GM18858 (cell line): ENCODE data around the gene ATP4B.

Source experiments
- ATAC-seq: cut with Tn5 transposase; IDR thresholded peaks from one replicate; pipeline ENCODE4 v1.9.1; 2021; ENCODE audit not compliant: unreplicated experiment

The ATP4B gene

DNA sequence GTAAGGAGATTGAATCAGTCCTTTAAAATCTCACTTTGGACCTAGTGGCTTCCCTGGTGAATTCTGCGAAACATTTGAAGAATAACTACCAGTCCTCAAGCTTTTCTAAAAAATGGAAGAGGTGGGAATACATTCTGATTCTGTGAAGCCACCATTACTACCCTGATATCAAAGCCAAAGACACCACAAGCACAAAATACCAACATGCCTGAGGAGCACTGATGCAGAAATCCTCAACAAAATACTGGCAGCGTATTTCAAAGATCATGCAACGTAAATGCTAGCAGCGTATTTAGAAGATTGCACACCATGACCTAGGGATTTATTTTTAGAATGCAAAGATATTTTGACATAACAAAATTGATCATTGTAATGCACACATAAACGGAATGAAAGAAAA lies 14.4 kb downstream of the ATP4B start:
- ATAC-seq: no peak

- no peak for ATAC-seq
Measured at GRCh38 chr13:113642563-113642962, 15.4 kb downstream of the ATP4B start.

DNA sequence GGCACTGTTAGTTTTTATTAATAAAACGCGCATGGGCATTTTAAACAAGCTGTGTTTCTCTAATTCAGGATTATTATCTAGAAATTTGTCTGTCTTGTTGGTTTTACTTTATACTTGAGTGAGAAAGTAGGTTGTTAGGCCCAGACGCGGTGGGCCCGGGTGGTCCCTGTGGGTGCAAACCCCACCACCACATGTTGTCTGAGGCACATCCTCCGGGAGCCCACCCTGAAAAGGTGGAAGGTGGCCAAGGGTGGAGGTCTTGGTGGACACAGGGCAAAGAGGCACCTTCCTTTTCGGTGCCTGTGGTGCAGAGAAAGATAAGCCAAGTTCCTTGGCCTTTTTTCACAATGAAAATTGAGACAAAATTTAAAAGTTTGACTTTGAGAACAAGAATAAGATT lies 16.6 kb downstream of the ATP4B start:
- no peak for ATAC-seq

DNA sequence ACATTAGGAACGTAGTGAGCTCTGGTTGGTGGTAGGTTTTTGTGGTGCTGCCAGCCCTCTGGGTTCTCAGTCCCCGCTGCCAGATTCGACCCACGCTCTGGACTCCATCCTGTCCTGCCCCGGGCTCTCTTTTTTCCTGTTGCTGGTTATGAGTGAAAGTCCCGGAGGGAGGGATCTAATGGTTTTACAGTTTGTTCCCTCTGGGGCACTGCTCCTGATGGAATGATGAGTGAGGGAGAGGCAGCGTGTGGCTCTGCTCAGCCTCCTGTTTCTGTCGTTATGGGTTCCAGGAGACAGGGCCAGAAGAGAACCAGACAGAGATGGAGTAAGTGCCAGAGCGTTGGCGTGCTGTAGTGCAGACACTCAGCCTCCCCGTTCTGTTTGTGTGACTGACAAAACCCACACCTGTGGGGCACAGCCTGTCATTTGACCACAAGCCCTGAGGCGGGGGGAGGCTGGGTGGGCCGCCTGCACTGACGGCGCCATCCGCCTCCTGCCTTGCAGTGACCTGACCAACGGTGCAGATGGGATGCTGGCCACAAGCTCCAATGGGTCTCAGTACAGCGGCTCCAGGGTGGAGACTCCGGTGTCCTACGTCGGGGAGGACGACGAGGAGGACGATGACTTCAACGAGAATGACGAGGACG lies 18.3 kb downstream of the ATP4B start:
- ATAC-seq: no peak

GRCh38 chr13:113638806-113639205 lies 19.2 kb downstream of the ATP4B start:
- ATAC-seq: no peak

GRCh38 chr13:113638173-113638746 lies 19.7 kb downstream of the ATP4B start:
- no peak for ATAC-seq

DNA sequence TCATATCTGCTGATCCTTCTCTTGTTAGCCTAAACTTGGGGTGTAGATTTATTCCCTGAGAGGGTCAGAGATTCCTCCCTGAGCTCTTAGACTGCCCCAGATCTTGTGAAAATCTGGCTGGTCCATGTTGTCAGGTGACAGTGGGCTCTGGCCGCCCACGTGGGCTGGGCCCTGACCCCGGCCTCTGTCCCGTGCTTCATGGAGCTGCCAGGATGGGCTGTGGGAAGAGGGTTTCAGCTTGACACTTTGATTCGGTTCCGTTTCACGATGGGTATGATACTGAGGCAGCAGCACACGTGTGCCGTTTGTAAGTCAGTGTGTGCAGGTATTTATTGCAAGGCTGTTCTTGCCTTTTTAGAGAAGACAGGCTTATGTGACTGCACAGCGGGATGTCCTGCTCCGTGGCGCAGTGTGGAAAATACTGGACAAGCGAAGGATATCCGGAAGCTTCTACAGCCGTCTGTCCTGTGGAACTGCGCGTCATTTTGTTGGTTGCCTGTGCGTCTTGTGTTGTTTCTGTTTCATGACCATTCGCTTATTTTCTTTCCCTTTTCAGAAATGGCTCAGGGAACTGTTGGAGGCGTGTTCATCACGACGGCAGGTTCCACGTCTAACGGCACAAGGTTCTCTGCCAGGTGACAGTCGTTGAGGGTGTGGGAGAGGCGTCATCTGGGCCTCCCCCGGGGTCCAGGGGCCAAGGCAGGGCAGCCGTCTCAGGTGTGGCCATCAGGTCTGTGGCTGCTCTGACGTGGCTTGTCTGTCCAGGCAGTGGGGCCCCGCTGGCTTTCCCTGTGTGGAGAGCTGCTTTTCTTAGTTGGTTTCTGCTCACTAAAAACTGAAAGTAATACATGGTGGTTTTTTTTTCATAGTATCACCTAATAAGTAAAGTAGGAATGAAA lies 20.5 kb downstream of the ATP4B start:
- ATAC-seq: no peak

- ATAC-seq: no peak
Measured at GRCh38 chr13:113636266-113636963, 21.6 kb downstream of the ATP4B start.

DNA sequence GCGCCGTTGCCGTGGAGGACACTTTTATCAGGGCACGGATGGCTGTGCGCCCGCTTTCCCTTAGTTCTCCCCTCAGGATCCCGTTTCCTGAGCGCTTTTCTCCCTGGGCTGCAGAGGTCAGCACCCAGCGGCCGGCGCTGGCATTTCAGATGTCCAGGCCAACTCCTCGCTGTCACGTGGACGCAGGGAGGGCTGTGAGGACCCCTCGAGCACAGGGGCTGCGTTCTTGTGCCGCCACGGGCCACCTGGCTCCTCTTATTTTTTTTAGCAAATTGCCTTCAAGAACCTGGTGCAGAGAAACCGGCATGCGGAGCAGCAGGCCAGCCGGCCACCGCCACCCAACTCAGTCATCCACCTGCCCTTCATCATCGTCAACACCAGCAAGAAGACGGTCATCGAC lies 22.3 kb downstream of the ATP4B start:
- no peak for ATAC-seq

DNA sequence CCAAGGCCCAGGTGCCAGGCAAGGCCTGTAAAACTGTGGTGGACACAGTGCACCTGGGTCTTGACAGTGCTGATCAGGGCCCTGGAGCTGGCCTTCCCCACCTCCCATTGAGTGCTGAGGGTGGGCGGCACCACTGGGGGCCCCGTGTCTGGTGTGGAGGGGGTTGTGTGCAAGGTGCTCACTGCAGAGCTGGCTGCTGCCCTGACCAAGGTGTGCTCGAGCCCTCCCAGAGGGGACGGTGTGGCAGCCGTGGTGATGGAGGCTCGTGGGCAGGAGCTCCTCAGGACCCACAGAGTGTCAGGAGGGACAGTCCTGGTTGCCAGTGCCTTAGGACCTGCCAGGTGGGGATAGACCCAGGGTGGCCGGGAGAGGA lies 23.0 kb downstream of the ATP4B start:
- no peak for ATAC-seq

- ATAC-seq: no peak
Measured at GRCh38 chr13:113634279-113635047, 23.5 kb downstream of the ATP4B start.

DNA sequence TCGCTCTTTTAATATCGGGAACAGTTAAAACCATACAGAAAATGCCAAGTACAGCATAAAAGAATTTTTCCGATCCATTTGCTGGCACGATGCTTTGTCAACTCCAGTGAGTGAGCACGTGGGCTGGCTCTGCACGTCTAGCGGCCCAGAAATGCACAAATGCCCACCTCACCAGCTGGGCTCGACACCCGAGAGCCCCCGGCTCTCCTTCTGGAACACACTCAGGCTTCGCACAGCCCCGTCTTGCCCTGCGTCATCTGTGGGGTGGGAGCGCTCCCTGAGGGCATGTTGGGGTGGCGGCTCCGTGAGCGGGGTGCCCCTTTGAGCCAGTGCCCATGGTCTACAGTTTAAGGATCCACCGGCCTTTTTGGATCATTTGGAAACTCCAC lies 24.5 kb downstream of the ATP4B start:
- ATAC-seq: no peak

GRCh38 chr13:113632706-113633484 lies 25.1 kb downstream of the ATP4B start:
- no peak for ATAC-seq

DNA sequence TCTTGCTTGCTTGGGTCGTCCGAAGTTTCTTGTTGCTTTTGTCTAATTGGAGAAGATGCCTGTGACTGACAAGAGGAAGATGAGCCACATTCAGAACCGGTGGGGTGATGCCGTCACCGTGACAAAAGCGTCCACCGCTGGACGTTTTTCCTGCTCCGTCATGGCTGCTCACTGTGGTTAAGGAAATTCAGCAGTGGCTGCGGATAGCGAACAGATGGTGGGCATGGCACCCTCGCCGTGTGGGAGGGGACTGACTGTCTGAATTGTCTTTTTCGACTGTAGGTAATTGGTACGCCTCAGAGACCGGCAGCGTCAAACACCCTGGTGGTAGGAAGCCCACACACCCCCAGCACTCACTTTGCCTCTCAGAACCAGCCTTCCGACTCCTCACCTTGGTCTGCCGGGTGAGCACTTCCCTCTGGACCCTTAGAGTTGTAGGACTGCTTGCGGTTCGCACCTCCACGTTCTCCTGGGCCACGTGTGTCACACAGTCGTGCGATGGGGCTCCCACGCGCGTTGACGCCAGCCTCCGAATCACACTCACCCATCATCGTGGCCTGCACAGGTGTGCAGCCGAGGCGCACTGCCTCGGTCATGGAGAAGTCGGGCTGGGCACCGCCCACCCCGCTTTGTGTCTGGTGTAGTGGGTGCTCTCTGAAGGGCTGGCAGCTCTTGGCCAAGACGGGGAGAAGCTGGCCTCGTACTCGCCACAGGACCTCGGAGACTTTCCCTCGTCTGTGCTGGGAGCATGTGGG lies 26.5 kb downstream of the ATP4B start:
- no peak for ATAC-seq

GRCh38 chr13:113630804-113631203 lies 27.2 kb downstream of the ATP4B start:
- ATAC-seq: no peak

GRCh38 chr13:113630296-113630695 lies 27.7 kb downstream of the ATP4B start:
- ATAC-seq: no peak

DNA sequence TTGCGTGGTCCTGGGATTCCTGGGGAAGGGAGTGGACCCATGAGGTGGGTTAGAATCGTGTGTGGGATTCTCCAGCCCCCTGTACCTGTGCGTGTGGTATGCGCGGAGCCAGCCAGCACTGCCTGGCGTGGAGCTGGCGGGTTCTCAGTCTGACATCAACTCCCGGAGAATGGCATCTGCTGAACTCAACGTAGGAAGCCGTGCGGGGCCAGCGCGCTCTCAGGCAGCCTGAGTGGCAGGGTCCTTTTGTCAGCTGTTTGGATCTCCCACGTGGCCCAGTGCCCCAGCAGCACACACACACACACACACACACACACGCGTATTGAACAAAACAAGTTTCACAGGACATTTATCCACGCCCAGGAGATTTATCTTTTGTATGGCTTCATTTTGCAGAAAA lies 28.1 kb downstream of the ATP4B start:
- no peak for ATAC-seq

GRCh38 chr13:113628291-113629270 lies 29.4 kb downstream of the ATP4B start:
- no peak for ATAC-seq
